ENCODE measurements around the gene VEZT. TPM values are rescaled to one million over a fixed set of nuclear protein-coding genes. Genes with fewer than 3 reads are reported as not detected.

VEZT gene
- total RNA-seq, 1 donor from 2014 or later = 57.4 TPM

DNA sequence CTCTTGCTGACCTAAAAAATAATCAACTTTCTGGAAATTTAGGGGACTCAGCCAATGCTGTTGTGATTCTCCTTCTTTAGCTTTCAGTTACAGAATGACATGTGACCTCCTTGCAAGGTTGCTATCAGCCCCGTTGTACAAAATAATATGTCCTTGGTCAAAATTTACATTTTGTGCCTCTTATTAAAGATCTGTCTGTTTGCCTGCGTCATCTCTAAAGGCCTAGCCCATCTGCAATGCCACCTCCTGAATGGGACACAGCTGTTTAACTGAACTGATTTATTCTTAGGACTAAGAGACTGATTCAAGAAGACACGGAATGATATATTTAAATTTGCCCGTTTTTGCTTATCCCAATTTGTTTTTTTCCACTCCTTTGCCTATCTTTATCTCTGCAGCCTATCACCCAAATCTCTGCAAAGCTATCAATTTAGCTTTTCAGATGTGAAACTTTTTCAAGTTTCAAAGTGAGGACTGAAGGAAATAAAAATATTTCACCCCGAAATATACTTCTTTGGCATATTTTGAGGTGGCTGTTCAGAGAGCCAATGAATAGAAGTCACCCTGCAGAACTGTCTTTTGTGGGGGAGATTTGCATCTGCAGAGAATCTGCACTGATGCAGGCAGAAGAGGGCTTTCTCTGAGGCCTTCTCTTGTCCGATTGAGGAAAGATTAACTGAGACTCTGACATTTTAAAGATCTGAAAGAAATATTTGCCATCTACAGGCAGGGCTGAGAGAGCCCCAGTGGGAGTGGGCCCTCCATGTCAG, 126.0 kb downstream of the VEZT start:
- no peak for DNase-seq (ENCODE audit: low read depth)
- no peak overlapping the region for H3K4me3 ChIP-seq (ENCODE audit: low read depth, low read length)
- H3K27me3 ChIP-seq (ENCODE audit: control insufficient read depth, insufficient read depth, low read length) = no peaks in the 10 kb centered on the region
- TF ChIP-seq, protein P1, sequence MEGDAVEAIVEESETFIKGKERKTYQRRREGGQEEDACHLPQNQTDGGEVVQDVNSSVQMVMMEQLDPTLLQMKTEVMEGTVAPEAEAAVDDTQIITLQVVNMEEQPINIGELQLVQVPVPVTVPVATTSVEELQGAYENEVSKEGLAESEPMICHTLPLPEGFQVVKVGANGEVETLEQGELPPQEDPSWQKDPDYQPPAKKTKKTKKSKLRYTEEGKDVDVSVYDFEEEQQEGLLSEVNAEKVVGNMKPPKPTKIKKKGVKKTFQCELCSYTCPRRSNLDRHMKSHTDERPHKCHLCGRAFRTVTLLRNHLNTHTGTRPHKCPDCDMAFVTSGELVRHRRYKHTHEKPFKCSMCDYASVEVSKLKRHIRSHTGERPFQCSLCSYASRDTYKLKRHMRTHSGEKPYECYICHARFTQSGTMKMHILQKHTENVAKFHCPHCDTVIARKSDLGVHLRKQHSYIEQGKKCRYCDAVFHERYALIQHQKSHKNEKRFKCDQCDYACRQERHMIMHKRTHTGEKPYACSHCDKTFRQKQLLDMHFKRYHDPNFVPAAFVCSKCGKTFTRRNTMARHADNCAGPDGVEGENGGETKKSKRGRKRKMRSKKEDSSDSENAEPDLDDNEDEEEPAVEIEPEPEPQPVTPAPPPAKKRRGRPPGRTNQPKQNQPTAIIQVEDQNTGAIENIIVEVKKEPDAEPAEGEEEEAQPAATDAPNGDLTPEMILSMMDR (IDR thresholded peaks at IDR 0.05; ENCODE audit: insufficient read depth, low read length, severe bottlenecking) = no peak
- FAIRE-seq = no peak
- no peaks in the 10 kb centered on the region for H3K36me3 ChIP-seq (ENCODE audit: control insufficient read depth, insufficient read depth, low read length)

DNA sequence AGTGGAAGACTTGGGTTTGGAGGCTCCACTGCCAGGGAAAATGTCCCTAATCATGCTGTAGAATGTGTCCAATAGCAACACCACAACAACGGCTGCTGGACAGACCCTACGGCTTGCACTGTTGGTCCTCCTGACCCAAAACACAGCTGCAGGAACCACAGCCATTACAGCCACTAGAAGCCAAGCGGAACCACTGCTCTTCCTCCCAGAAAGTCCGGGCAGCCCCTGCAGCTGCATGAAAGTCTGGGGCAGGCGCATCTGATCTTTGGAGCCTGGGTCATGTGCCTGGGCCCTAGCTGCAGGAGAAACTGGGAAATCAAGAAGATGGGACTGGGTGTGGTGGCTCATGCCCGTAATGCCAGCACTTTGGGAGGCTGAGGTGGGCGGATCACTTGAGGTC, 131.7 kb downstream of the VEZT start:
- TF ChIP-seq, protein P1 (IDR thresholded peaks at IDR 0.05; ENCODE audit: insufficient read depth, low read length, severe bottlenecking) = no peak
- Histone ChIP-seq H3K27me3 (ENCODE audit: control insufficient read depth, insufficient read depth, low read length) (peaks cover 2% of the 10 kb centered on the region), H3K36me3 (ENCODE audit: control insufficient read depth, insufficient read depth, low read length) (no peaks in the 10 kb centered on the region), H3K4me3 (ENCODE audit: low read depth, low read length) (no peak overlapping the region)
- FAIRE-seq (no peak), DNase-seq (ENCODE audit: low read depth) (no peak)

DNA sequence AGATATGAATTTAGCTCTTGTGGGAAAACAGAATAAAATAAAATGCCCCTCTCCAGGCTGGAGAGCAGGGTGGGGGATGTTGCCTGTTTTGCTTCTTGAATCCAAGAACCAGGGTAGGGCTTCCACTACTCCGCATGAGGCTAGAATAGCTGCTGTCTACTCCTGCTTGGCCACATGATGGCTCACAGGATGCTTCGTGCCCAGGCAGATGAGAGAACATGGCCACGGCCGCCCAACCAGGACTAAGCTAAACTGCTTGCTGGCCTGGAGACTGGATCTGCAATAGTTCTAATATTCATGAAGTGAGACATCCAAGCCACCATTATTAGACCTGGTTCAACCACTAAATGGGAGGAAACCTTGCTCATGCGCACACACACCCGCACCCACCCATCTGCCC, 134.1 kb downstream of the VEZT start:
- Histone ChIP-seq H3K36me3 (ENCODE audit: control insufficient read depth, insufficient read depth, low read length) (no peaks in the 10 kb centered on the region), H3K27me3 (ENCODE audit: control insufficient read depth, insufficient read depth, low read length) (peaks cover 2% of the 10 kb centered on the region), H3K4me3 (ENCODE audit: low read depth, low read length) (no peak overlapping the region)
- FAIRE-seq (no peak), DNase-seq (ENCODE audit: low read depth) (no peak)
- TF ChIP-seq, protein P1 (IDR thresholded peaks at IDR 0.05; ENCODE audit: insufficient read depth, low read length, severe bottlenecking) = no peak

Other genes with a start within 250 kb of the VEZT start
- gene NDUFA12, start 214.1 kb upstream of the VEZT start, total RNA-seq = 112 and 173 TPM in 2 replicates
- gene NR2C1, start 144.2 kb upstream of the VEZT start, total RNA-seq = 14.5 and 19.1 TPM in 2 replicates
- gene FGD6, start 340 bp upstream of the VEZT start, total RNA-seq = 13.2 and 13.3 TPM in 2 replicates